GM12878 (cell line): ENCODE results near the gene ACTL7A. TPM values are rescaled to one million over a fixed set of nuclear protein-coding genes. Genes with fewer than 3 reads are reported as not detected.

Source experiments
- ATAC-seq: fragments of 200-7000 bp; cut with Tn5 transposase; 3 replicates; pipeline ENCODE4 v1.9.1; 2020; ENCODE audit warnings: mild to moderate bottlenecking, moderate library complexity
- BruUV-seq: library from RNA; stranded (reverse); fragments of 400-500 nt; replicated peaks from 2 replicates; lab custom pipeline; 2021; lab: Mats Ljungman, UMichigan
- CTCF ChIA-PET: fragments of 300-600 bp; sonication (Branson Sonifier 250); formaldehyde crosslinking; extraction: SDS; loops from one replicate; lab custom pipeline; 2021; ENCODE audit warnings: inconsistent platforms; lab: Yijun Ruan, JAX
- POLR2A ChIA-PET: fragments of 350-600 bp; formaldehyde crosslinking; extraction: SDS; loops from one replicate; lab custom pipeline; 2021; ENCODE audit warnings: inconsistent platforms; lab: Charles Lee
- RAD21 ChIA-PET: fragments of 300-600 bp; sonication (Branson Sonifier 250); formaldehyde crosslinking; loops from one replicate; lab custom pipeline; 2023; ENCODE audit warnings: antibody characterized with exemption; ENCODE audit not compliant: unreplicated experiment; lab: Charles Lee
- SMC1A ChIA-PET: fragments of 300-600 bp; sonication (Branson Sonifier 250); formaldehyde crosslinking; loops from one replicate; lab custom pipeline; 2023; ENCODE audit not compliant: unreplicated experiment, uncharacterized antibody; lab: Charles Lee
- DNase-seq: peaks from one replicate; pipeline ENCODE4 v3.0.0-alpha.2; 2011; ENCODE audit warnings: low read depth, low spot score
- FAIRE-seq: peaks from 3 replicates; lab custom pipeline; 2011; peaks lifted over from hg19 to GRCh38; lab: Jason Lieb, UNC
- H2AFZ ChIP-seq: 2 replicates; pipeline ENCODE4 v1.6.0; 2011; ENCODE audit warnings: low read depth, low read length, control low read depth; ENCODE audit not compliant: control insufficient read depth
- H3K27ac ChIP-seq: 2 replicates; pipeline ENCODE4 v1.5.1; 2011; ENCODE audit warnings: control low read depth; ENCODE audit not compliant: control insufficient read depth, insufficient read depth
- H3K27me3 ChIP-seq, 2 experiments: replicated peaks in 1 of 2; 2 replicates each; pipeline versions ENCODE4 v1.6.0 to v1.6.1; 2011; ENCODE audit warnings: low read length in 1 of 2; ENCODE audit not compliant: control insufficient read depth in 2 of 2, insufficient read depth in 2 of 2
- H3K36me3 ChIP-seq, 2 experiments: 2 replicates each; pipeline ENCODE4 v1.5.1; 2011; ENCODE audit warnings: low read length in 1 of 2; ENCODE audit not compliant: control insufficient read depth in 2 of 2, insufficient read depth in 2 of 2
- H3K4me1 ChIP-seq: 2 replicates; pipeline ENCODE4 v1.6.1; 2011; ENCODE audit warnings: mild to moderate bottlenecking, low read length, moderate library complexity, mixed read lengths; ENCODE audit not compliant: control insufficient read depth, insufficient read depth
- H3K4me2 ChIP-seq: 2 replicates; pipeline ENCODE4 v1.6.0; 2011; ENCODE audit warnings: control low read depth; ENCODE audit not compliant: control insufficient read depth, insufficient read depth
- H3K4me3 ChIP-seq: fragments of 200-600 bp; sonication (generic); 2 replicates; pipeline ENCODE4 v1.5.1; 2016
- H3K79me2 ChIP-seq: 2 replicates; pipeline ENCODE4 v1.6.0; 2011; ENCODE audit warnings: low read length; ENCODE audit not compliant: control insufficient read depth, insufficient read depth
- H3K9ac ChIP-seq: 2 replicates; pipeline ENCODE4 v1.8.0; 2011; ENCODE audit warnings: low read length, control low read depth, mixed read lengths; ENCODE audit not compliant: control insufficient read depth, insufficient read depth
- H3K9me3 ChIP-seq: replicated peaks from 3 replicates; pipeline ENCODE4 v1.5.1; 2011; ENCODE audit warnings: mild to moderate bottlenecking, low read length; ENCODE audit not compliant: control insufficient read depth, insufficient read depth
- H4K20me1 ChIP-seq: 2 replicates; pipeline ENCODE4 v1.6.0; 2011; ENCODE audit not compliant: control insufficient read depth, insufficient read depth
- CBX5 ChIP-seq: sonication (generic); IDR thresholded peaks from 2 replicates; pipeline ENCODE4 v1.6.1; 2016; ENCODE audit warnings: low read depth, moderate library complexity, mild to moderate bottlenecking, inconsistent platforms
- CHD1 ChIP-seq: IDR thresholded peaks from 2 replicates; pipeline ENCODE4 v1.6.1; 2012; ENCODE audit warnings: low read depth, low read length, improper control_type of control experiment
- CREB1 ChIP-seq: IDR thresholded peaks from 2 replicates; pipeline ENCODE4 v1.6.1; 2012; ENCODE audit warnings: low read depth, mild to moderate bottlenecking, inconsistent platforms
- ETV6 ChIP-seq, 2 experiments: fragments of 450-650 bp in 1 of 2; IDR thresholded peaks in 1 of 2; conservative IDR thresholded peaks in 1 of 2; 2 replicates each; pipeline ENCODE4 v1.6.1; 2014; ENCODE audit warnings: antibody characterized with exemption in 1 of 2, borderline replicate concordance in 1 of 2, low read depth in 1 of 2, mild to moderate bottlenecking in 1 of 2, moderate library complexity in 1 of 2
- FOS ChIP-seq: IDR thresholded peaks from 3 replicates; pipeline ENCODE4 v1.6.1; 2011; ENCODE audit warnings: borderline replicate concordance; ENCODE audit not compliant: insufficient read length; ENCODE audit errors: extremely low read depth
- FOXM1 ChIP-seq: IDR thresholded peaks from 2 replicates; pipeline ENCODE4 v1.6.1; 2012; ENCODE audit warnings: low read depth, mild to moderate bottlenecking, inconsistent platforms, low read length, moderate library complexity
- POU2F2 ChIP-seq: IDR thresholded peaks from 3 replicates; pipeline ENCODE4 v1.6.1; 2011; ENCODE audit warnings: low read depth, mild to moderate bottlenecking, low read length, borderline replicate concordance
- RELA ChIP-seq: fragments of 450-650 bp; IDR thresholded peaks from 2 replicates; pipeline ENCODE4 v1.8.0; 2014; ENCODE audit warnings: borderline replicate concordance; ENCODE audit not compliant: partially characterized antibody
- TCF7 ChIP-seq: IDR thresholded peaks from 2 replicates; pipeline ENCODE4 v1.6.1; 2014; ENCODE audit warnings: antibody characterized with exemption, borderline replicate concordance
- YY1 ChIP-seq: IDR thresholded peaks from 2 replicates; pipeline ENCODE4 v1.6.1; 2011; ENCODE audit warnings: low read depth, mild to moderate bottlenecking, low read length
- ZNF207 ChIP-seq: fragments of 450-650 bp; IDR thresholded peaks from 2 replicates; pipeline ENCODE4 v1.6.1; 2014; ENCODE audit warnings: antibody characterized with exemption, mild to moderate bottlenecking, borderline replicate concordance
- whole genome bisulfite sequencing: methylation state at CpG from one replicate; pipeline ENCODE4 v1.1.6; 2016; ENCODE audit warnings: low lambda C conversion rate; ENCODE audit not compliant: insufficient replicate concordance, insufficient coverage; ENCODE audit errors: missing lambda C conversion rate; 5-methylcytosine and 5-hydroxymethylcytosine counted together
- in situ Hi-C: fragments of 300-500 bp; cut with MboI; formaldehyde crosslinking; loops from 9 replicates; pipeline ENCODE4 v1.14.3; 2018; ENCODE audit warnings: mixed read lengths
- intact Hi-C: fragments of 100-400 bp; cut with micrococcal nuclease; formaldehyde crosslinking; loops from one replicate; pipeline ENCODE4 v1.14.2; 2022; ENCODE audit not compliant: unreplicated experiment
- polyA plus RNA-seq, 11 experiments: library from polyadenylated mRNA; depleted of rRNA in 4 of 11; unstranded in 6 of 11; stranded (reverse) in 5 of 11; fragments of >200 nt; fragmentation: Nextera tagmentation in 4 of 11; fragmentation: Illumina TruSeq in 1 of 11; extraction: Ambion mirVana in 4 of 11; extraction: Trizol in 1 of 11; gene quantifications; 1 replicate in 1 of 11; 2 replicates in 10 of 11; pipeline versions ENCODE4 v1.2.1 to v1.2.3, GENCODE V29; 2011 to 2016; ENCODE audit warnings: inconsistent platforms in 2 of 11, missing spikeins in 2 of 11, low read depth in 1 of 11
- total RNA-seq, 4 experiments: library from RNA; depleted of rRNA in 3 of 4; stranded (reverse); fragments of >200 nt in 3 of 4; fragmentation: Illumina TruSeq in 1 of 4; extraction: Trizol in 1 of 4; gene quantifications; 2 replicates each; pipeline versions ENCODE4 v1.2.1 to v1.2.3, GENCODE V29; 2013 to 2021
- TF ChIP-seq, protein P1 (sequence below): fragments of 450-650 bp; IDR thresholded peaks from 2 replicates; pipeline ENCODE4 v1.6.1; 2016; ENCODE audit warnings: mild to moderate bottlenecking, moderate library complexity, borderline replicate concordance
- TF ChIP-seq, protein P2 (sequence below): fragments of 450-650 bp; IDR thresholded peaks from 2 replicates; pipeline ENCODE4 v1.6.1; 2016; ENCODE audit warnings: mild to moderate bottlenecking
- TF ChIP-seq, protein P3 (sequence below): IDR thresholded peaks from 2 replicates; pipeline ENCODE4 v1.6.1; 2011; ENCODE audit warnings: borderline replicate concordance, low read depth, mild to moderate bottlenecking, moderate library complexity, mixed read lengths, low read length; ENCODE audit not compliant: insufficient read depth; ENCODE audit errors: extremely low read length

The ACTL7A gene
- total and polyA plus RNA-seq, 10 of the 15 experiments (the other 5 are each of a cell fraction or from before 2014, with no cell fraction given), result not detected

DNA sequence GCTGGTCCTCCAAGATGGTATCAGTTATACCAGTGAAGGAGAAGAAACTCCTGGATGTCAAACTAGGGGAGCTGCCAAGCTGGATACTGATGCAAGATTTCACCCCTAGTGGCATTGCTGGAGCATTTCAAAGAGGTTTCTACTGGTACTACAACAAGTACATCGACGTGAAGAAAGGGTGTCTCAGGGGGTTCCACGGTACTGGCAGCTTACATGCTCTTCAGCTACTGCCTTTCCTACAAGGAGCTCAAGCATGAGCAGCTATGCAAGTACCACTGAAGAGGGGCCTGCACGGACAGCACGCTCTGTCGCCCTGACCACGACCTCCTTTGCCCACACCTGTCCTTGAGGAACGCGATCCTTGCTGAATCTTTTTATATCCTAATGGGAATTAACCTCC is 25.7 kb upstream of the ACTL7A start:
- H3K4me1 ChIP-seq, result no peaks in the 10 kb centered on the region
- no peaks in the 10 kb centered on the region for H3K79me2 ChIP-seq
- H3K27me3 ChIP-seq, result peaks cover 0 to 3% of the 10 kb centered on the region in 2 experiments; a peak in 1 of 4 replicates
- ChIA-PET SMC1A (no interaction called here), POLR2A (no interaction called here), RAD21 (no interaction called here), CTCF (interaction anchor here (0.8 to 1.4 kb wide), 2 partner anchors 9 to 118 kb away, joined by 3 to 5 read pairs; no protein-coding TSS in a partner anchor)
- H2AFZ ChIP-seq, result no peak overlapping the region
- H3K27ac ChIP-seq, result no peak overlapping the region
- DNase-seq (no peak), ATAC-seq (no peak), FAIRE-seq (no peak)
- no peak overlapping the region for H3K4me2 ChIP-seq
- intact Hi-C loops (no loop called here), in situ Hi-C loops (no loop called here)
- no peak overlapping the region for H3K4me3 ChIP-seq
- TF ChIP-seq, protein P1, sequence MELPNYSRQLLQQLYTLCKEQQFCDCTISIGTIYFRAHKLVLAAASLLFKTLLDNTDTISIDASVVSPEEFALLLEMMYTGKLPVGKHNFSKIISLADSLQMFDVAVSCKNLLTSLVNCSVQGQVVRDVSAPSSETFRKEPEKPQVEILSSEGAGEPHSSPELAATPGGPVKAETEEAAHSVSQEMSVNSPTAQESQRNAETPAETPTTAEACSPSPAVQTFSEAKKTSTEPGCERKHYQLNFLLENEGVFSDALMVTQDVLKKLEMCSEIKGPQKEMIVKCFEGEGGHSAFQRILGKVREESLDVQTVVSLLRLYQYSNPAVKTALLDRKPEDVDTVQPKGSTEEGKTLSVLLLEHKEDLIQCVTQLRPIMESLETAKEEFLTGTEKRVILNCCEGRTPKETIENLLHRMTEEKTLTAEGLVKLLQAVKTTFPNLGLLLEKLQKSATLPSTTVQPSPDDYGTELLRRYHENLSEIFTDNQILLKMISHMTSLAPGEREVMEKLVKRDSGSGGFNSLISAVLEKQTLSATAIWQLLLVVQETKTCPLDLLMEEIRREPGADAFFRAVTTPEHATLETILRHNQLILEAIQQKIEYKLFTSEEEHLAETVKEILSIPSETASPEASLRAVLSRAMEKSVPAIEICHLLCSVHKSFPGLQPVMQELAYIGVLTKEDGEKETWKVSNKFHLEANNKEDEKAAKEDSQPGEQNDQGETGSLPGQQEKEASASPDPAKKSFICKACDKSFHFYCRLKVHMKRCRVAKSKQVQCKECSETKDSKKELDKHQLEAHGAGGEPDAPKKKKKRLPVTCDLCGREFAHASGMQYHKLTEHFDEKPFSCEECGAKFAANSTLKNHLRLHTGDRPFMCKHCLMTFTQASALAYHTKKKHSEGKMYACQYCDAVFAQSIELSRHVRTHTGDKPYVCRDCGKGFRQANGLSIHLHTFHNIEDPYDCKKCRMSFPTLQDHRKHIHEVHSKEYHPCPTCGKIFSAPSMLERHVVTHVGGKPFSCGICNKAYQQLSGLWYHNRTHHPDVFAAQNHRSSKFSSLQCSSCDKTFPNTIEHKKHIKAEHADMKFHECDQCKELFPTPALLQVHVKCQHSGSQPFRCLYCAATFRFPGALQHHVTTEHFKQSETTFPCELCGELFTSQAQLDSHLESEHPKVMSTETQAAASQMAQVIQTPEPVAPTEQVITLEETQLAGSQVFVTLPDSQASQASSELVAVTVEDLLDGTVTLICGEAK, result no peak
- TF ChIP-seq, protein P2, sequence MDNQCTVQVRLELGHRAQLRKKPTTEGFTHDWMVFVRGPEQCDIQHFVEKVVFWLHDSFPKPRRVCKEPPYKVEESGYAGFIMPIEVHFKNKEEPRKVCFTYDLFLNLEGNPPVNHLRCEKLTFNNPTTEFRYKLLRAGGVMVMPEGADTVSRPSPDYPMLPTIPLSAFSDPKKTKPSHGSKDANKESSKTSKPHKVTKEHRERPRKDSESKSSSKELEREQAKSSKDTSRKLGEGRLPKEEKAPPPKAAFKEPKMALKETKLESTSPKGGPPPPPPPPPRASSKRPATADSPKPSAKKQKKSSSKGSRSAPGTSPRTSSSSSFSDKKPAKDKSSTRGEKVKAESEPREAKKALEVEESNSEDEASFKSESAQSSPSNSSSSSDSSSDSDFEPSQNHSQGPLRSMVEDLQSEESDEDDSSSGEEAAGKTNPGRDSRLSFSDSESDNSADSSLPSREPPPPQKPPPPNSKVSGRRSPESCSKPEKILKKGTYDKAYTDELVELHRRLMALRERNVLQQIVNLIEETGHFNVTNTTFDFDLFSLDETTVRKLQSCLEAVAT, result no peak
- TF ChIP-seq FOS (no peak), POU2F2 (no peak), TCF7 (no peak), ZNF207 (no peak), ETV6 (conservative IDR thresholded peaks at IDR 0.05 in 1 of 2, IDR thresholded peaks at IDR 0.05 in 1 of 2; ENCODE audit: borderline replicate concordance in 1 of 2, low read depth in 1 of 2) (no peak), RELA (no peak), CREB1 (no peak), CBX5 (no peak), CHD1 (no peak), YY1 (no peak), FOXM1 (no peak)
- TF ChIP-seq, protein P3, sequence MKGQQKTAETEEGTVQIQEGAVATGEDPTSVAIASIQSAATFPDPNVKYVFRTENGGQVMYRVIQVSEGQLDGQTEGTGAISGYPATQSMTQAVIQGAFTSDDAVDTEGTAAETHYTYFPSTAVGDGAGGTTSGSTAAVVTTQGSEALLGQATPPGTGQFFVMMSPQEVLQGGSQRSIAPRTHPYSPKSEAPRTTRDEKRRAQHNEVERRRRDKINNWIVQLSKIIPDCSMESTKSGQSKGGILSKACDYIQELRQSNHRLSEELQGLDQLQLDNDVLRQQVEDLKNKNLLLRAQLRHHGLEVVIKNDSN, result no peak
- no TSS peak for BruUV-seq
- no peaks in the 10 kb centered on the region for H4K20me1 ChIP-seq
- no peaks in the 10 kb centered on the region for H3K9me3 ChIP-seq
- H3K36me3 ChIP-seq, result no peaks in the 10 kb centered on the region
- no peak overlapping the region for H3K9ac ChIP-seq
- WGBS, result 9% methylated on average over 9 of the region's 9 CpGs
